OCI-LY1 (cell line): ENCODE data around the gene DEAF1.

Source experiments
- H2AFZ ChIP-seq: fragments of 200-600 bp; sonication (generic), shearing (Covaris generic); 2 replicates; pipeline ENCODE4 v1.6.0; 2014; ENCODE audit warnings: antibody characterized with exemption, mild to moderate bottlenecking, low read length
- H3F3A ChIP-seq: fragments of 200-600 bp; sonication (generic), shearing (Covaris generic); 2 replicates; pipeline ENCODE4 v1.6.0; 2014; ENCODE audit warnings: mild to moderate bottlenecking, antibody characterized with exemption, low read length, moderate library complexity; ENCODE audit not compliant: insufficient read depth
- H3K27ac ChIP-seq: fragments of 200-600 bp; sonication (generic); 2 replicates; pipeline ENCODE4 v1.5.1; 2014; ENCODE audit warnings: low read length, mixed run types, mild to moderate bottlenecking, low read depth; ENCODE audit not compliant: poor library complexity, severe bottlenecking
- H3K27me3 ChIP-seq: fragments of 200-600 bp; sonication (generic); 2 replicates; pipeline ENCODE4 v1.6.0; 2014; ENCODE audit warnings: antibody characterized with exemption, mild to moderate bottlenecking, low read length, moderate library complexity; ENCODE audit not compliant: insufficient read depth
- H3K36me3 ChIP-seq: fragments of 200-600 bp; sonication (generic); 2 replicates; pipeline ENCODE4 v1.6.1; 2014; ENCODE audit warnings: mild to moderate bottlenecking, antibody characterized with exemption, low read length, moderate library complexity, mixed read lengths; ENCODE audit not compliant: insufficient read depth
- H3K4me1 ChIP-seq: fragments of 200-600 bp; sonication (generic); 2 replicates; pipeline ENCODE4 v1.5.1; 2014; ENCODE audit warnings: mild to moderate bottlenecking, low read length, moderate library complexity; ENCODE audit not compliant: insufficient read depth, severe bottlenecking
- H3K4me2 ChIP-seq: fragments of 200-600 bp; sonication (generic), shearing (Covaris generic); 2 replicates; pipeline ENCODE4 v1.6.1; 2014; ENCODE audit warnings: low read length
- H3K4me3 ChIP-seq: fragments of 200-600 bp; sonication (generic); 2 replicates; pipeline ENCODE4 v1.5.1; 2014; ENCODE audit warnings: low read length, low read depth, mild to moderate bottlenecking, mixed read lengths; ENCODE audit not compliant: poor library complexity, severe bottlenecking
- H3K79me2 ChIP-seq: fragments of 200-600 bp; shearing (Covaris generic); 2 replicates; pipeline ENCODE4 v1.6.1; 2016; ENCODE audit warnings: mixed run types, low read length, mixed read lengths; ENCODE audit not compliant: insufficient read depth
- H3K9ac ChIP-seq: fragments of 200-600 bp; sonication (generic), shearing (Covaris generic); 2 replicates; pipeline ENCODE4 v1.6.1; 2014; ENCODE audit warnings: mild to moderate bottlenecking, low read length, mixed read lengths
- H3K9me2 ChIP-seq: fragments of 200-600 bp; sonication (generic), shearing (Covaris generic); 2 replicates; pipeline ENCODE4 v1.6.1; 2014; ENCODE audit warnings: low read depth, mild to moderate bottlenecking, low read length, mixed read lengths
- H3K9me3 ChIP-seq: fragments of 200-600 bp; shearing (Covaris generic); 2 replicates; pipeline ENCODE4 v1.6.1; 2014; ENCODE audit warnings: low read length, mixed read lengths
- H4K20me1 ChIP-seq: fragments of 200-600 bp; sonication (generic), shearing (Covaris generic); 2 replicates; pipeline ENCODE4 v1.6.0; 2016; ENCODE audit warnings: mild to moderate bottlenecking, low read length; ENCODE audit not compliant: insufficient read depth
- CTCF ChIP-seq: fragments of 200-600 bp; sonication (generic), shearing (Covaris generic); IDR thresholded peaks from 2 replicates; pipeline ENCODE4 v1.5.1; 2017; ENCODE audit warnings: mild to moderate bottlenecking, antibody characterized with exemption, low read length, moderate library complexity, mixed read lengths
- EZH2 ChIP-seq: fragments of 200-600 bp; sonication (generic), shearing (Covaris generic); IDR thresholded peaks from 2 replicates; pipeline ENCODE4 v1.8.0; 2017; ENCODE audit warnings: borderline replicate concordance, mixed run types, mild to moderate bottlenecking, antibody characterized with exemption, low read length, moderate library complexity, mixed read lengths

Gene DEAF1

GRCh38 chr11:623349-623869, 71.6 kb downstream of the DEAF1 start:
- Histone ChIP-seq H3K9me2 (no peaks in the 10 kb centered on the region), H3K27me3 (0 out of 2 replicates have a peak, but pooled peaks cover 3% of the 10 kb centered on the region), H3K4me1 (peaks cover 5% of the 10 kb centered on the region), H4K20me1 (no peaks in the 10 kb centered on the region), H3K4me3 (no peak overlapping the region), H3K9me3 (no peaks in the 10 kb centered on the region), H3K27ac (no peak overlapping the region), H2AFZ (no peak overlapping the region), H3K79me2 (no peaks in the 10 kb centered on the region), H3K36me3 (peaks cover 8% of the 10 kb centered on the region; the same call in 1 of the 2 replicates), H3F3A (no peaks in the 10 kb centered on the region), H3K9ac (no peak overlapping the region), H3K4me2 (no peak overlapping the region)
- TF ChIP-seq EZH2 (no peak), CTCF (no peak)

GRCh38 chr11:621838-622237, 73.2 kb downstream of the DEAF1 start:
- Histone ChIP-seq H3K9me2 (no peaks in the 10 kb centered on the region), H3K4me1 (no peaks in the 10 kb centered on the region), H3F3A (no peaks in the 10 kb centered on the region), H2AFZ (no peak overlapping the region), H3K36me3 (peaks cover 8% of the 10 kb centered on the region; the same call in 1 of the 2 replicates), H3K27ac (no peak overlapping the region), H3K4me3 (no peak overlapping the region), H4K20me1 (no peaks in the 10 kb centered on the region), H3K9ac (no peak overlapping the region), H3K9me3 (no peaks in the 10 kb centered on the region), H3K4me2 (no peak overlapping the region), H3K79me2 (no peaks in the 10 kb centered on the region), H3K27me3 (0 out of 2 replicates have a peak, but pooled peaks cover 3% of the 10 kb centered on the region)
- TF ChIP-seq EZH2 (no peak), CTCF (no peak)

- Histone ChIP-seq H3K36me3 (peaks cover 8% of the 10 kb centered on the region; the same call in 1 of the 2 replicates), H3K9me2 (no peaks in the 10 kb centered on the region), H4K20me1 (no peaks in the 10 kb centered on the region), H3K27ac (no peak overlapping the region), H2AFZ (no peak overlapping the region), H3K79me2 (no peaks in the 10 kb centered on the region), H3K9ac (no peak overlapping the region), H3K27me3 (0 out of 2 replicates have a peak, but pooled peaks cover 3% of the 10 kb centered on the region), H3K4me1 (peaks cover 5% of the 10 kb centered on the region), H3K4me2 (no peak overlapping the region), H3F3A (no peaks in the 10 kb centered on the region), H3K9me3 (no peaks in the 10 kb centered on the region), H3K4me3 (no peak overlapping the region)
- no peak for TF ChIP-seq EZH2
- no peak for TF ChIP-seq CTCF
Observed at GRCh38 chr11:620935-621814, 73.8 kb downstream of the DEAF1 start.
